Measurements from ENCODE around the gene IPPK.
"Not testable (repeated sequence)": the region's sequence is repeated elsewhere in the genome, so short reads cannot be mapped to it uniquely, and the experiment has no call there.

IPPK gene

DNA sequence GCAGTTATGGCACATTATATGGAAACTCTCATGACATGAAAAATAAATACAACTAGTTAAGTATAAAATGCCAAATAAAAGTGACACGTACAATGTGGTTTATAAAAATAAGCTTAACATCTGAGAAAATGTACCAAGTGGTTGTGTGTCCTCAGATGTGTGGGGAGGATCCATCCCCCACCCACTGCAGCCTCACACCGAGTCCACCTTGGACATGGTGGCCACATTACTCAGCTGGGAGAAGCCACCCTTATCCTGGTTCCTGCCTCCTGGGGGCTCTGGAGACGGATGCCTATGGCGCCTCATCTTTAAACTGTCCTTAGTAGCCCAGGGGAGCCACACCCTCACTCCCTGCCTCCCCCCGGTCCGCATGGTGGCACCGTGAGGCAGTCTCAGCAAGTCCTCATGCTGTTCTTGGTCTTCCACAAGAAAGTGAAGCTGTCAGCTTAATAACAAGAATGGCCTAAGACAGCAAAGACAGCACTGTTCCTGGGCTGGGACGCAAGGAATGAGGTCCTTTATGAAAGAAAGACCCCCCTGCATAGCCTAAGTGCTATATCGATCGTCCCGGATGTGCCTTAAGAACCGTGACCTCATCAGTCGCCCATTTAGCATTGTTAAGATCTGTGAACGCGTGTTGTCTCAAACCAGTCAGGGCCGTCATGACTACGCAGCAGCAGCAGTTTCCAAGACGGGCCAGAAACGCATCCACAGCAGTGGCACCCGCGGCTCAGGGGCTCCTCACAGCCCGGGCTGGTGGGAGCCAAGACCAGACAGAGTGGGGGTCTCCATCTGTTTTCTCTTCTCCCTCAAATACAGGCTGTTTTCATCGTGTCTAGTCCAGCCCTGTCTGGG lies 56.4 kb downstream of the IPPK start:
- DNase-seq (ENCODE audit: low read depth), result no peak

DNA sequence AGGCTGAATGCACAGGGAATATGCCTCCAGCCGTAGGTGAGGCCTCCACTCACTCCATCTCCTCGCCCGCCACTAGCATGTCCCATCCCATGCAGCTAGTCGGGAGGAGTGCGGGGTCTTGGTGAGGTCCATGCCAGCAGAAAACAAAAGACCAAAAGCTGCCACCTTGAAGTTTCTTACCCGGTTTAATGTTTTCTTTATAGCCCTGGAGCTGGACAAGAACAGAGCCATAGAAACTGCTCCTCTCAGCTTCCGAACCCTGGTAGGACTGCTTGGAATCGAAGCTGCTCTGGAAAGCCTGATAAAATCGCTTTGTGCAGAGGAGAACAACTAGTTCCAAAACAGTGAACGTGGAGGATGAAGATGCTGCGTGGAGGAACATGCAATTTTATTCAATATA lies 57.1 kb downstream of the IPPK start:
- DNase-seq (ENCODE audit: low read depth), result no peak

DNA sequence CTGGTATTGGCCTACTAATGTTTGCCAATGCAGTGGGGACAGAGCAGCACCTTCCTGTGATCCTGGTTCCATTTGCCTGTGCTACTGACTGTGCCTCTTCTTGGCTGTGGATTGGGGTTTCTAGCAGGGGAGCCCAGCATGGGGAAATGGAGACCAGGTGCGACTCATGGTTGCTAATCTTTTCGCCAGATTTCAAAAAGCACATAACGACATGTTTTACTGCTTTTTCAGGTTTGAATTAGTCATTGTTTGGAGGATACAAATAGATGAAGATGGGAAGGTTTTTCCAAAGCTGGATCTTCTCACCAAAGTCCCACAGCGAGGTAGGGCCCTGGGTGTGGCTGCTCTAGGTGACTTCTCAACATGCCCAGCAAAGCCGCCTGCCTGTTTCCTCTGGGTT lies 57.6 kb downstream of the IPPK start:
- no peak for DNase-seq (ENCODE audit: low read depth)

DNA sequence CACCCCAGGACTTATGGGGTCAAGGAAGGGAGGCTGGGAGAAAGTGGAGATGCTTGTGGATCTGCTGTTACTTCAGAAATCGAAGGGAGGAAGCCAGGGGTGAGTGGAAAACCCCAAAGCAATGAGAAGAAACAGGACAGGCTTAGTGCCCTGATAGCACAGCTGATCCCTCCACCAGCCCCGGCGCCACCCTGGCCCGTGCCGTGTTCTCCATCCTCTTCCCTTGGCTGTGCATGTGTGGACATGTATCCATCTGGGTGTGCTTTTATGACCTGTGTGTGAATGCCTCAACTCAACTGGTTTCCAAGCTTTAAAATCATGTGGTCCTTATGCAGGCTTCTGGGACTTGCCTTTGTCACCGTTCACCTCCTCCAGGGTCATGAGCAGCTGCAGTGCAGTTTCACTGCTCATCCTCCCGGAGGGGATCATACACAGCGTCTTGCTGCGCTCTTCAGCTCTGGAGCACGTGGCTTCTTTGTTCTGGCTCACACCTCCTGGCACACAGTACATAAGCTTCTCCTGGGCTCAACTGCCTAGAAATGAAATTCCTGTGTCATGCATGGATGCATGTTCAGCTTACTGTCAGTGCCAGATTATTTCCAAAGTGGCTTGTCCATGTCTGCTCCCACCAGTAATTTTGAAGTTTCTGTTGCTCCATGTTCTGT lies 58.2 kb downstream of the IPPK start:
- DNase-seq (ENCODE audit: low read depth), result no peak

DNA sequence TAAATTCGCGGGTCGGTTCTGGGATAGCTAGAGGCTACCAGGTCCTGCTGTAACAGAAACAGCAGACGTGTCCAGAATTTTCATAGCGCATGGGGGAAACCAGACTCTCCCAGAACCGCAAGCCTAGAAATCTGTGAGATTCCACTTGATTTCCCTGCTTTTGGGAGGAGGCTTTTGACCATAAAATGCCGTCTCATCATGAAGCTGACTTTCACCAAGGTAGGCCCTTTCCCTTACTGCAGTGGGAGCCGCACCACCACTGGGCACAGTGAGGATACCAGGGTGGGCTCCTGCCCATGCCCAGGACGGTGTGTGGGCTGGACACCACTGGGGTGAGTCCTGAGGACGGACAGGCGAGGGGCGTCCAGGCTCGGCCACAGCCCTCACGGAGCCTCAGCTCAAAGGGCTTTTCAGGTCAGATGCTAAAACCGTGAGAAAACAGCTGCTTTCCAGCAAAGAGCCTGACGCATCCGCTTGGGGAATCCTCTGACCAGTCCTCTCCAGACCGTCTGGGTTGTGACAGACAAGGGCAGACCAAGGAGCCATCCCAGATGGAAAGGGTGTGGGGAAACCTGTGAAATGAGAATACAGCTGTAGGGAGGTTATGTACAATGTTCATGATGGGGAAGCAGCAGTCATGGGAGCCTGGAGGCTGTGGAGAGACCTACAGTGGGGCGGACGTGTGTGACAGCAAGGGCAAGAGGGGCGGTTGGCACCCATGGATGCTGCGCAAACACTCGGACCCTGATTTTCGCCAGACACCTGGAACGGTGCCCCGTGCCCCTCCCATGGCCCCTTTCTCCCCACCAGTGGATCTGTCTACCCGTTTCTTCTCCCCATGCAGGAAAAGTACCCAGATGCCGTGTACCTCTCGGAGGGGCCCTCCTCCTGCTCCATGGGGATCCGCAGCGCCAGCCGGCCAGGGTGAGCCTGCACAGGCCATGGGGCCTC lies 59.2 kb downstream of the IPPK start:
- no peak for DNase-seq (ENCODE audit: low read depth)

DNA sequence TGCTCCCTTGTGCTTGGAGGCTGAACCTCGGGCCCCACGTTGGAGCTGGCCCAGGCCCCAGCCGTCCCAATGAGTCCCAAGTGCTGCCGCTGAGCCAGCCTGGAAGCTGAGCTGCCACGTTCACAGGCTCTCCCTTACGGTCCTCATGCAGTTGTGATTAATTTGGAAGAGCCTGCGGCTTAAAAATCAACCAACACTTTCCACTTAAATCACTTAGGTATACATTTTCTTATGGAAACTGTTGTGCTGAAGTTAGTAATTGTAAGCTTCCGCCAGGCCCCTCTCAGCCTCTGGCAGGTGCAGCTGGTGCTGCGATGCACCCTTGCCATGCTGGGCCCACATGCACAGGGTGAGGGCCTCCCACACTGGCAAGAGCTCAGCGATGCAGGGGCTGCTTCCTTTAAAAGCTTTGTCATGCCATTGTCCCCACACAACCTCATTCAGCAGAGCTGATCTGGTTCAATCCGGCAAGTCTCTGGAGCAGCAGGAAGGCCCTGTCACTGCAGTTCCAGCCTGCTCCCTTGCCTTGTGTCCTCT lies 61.0 kb downstream of the IPPK start:
- no peak for DNase-seq (ENCODE audit: low read depth)

DNA sequence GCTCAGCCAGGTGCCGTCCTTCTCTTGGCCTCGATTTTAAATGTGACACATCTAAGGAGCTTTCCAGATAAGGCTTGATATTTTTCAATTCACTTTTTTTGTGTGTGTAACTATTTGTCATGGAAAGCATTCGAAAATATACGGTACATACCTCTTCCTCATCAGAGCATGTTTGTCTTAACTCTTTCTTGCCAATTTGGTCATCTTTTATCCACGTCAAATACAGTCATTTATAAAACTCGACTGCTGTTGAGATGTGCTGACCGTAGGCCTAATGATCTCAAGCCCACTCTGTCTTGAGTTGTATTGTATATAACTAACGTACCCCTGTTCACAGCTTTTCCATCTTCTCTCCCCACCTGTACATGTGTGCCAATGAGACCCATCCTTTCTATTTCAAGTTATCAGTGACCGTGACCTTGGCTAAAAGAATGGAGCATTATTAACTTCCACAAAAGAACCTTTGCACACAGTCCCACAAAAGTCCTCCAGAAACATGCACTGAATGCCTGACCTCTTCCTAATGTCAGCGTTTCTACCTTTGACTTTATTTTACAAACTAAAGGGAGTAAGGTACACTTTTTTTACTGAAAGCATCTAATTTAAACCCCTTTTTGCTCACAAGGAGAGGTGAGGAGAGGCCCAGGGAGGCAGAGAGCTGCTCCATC lies 61.6 kb downstream of the IPPK start:
- DNase-seq (ENCODE audit: low read depth), result no peak

DNA sequence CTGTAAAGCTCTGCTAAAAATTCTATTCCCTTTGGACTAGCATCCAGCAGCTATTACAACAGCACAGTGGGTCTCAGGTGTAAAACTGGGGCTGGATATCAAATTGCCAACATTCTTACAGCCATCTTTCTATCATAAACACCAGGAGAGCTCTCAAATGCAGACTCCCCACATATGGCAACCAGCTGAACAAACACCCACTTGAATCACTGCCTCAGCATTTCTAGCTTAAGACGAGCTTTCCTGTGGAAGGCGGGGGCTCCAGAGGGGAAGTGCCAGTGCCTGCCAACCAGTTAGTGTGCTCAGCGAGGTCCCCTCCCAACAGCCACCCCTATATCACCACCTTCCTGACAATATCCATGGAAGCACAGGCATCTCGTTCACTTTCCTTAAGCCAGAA lies 62.2 kb downstream of the IPPK start:
- no peak for DNase-seq (ENCODE audit: low read depth)

DNA sequence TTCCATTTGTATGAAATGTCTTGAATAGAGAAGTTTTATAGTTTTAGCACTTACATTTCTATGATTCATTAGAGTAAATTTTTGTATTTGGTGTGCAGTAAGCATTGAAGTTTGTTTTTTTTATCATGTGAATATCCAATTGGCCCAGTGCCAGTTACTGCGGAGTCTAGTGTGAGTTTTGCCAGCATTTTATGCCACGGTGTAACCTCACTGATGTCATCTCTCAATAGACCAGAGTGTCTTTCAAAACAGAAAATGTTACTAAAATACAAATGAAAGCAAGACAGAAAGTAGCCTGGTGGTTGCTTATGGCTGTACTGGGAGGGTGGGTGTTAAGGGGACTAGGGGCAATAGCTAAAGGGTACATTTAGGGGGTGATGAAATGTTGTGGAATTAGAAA lies 62.8 kb downstream of the IPPK start:
- no peak for DNase-seq (ENCODE audit: low read depth)

DNA sequence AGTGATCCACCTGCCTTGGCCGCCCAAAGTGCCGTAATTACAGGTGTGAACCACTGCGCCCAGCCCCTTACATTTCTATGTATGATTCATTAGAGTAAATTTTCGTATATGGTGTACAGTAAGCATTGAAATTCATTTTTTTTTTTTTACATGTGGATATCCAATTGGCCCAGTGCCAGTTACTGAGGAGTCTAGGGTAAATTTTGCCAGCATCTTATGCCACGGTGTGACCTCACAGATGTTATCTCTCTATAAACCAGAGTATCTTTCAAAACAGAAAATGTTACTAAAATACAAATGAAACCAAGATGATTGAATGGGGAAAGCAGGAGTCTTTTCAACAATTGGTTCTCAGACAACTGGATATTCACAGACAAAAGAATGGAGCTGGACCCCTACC lies 64.7 kb downstream of the IPPK start:
- DNase-seq (ENCODE audit: low read depth), result no peak

DNA sequence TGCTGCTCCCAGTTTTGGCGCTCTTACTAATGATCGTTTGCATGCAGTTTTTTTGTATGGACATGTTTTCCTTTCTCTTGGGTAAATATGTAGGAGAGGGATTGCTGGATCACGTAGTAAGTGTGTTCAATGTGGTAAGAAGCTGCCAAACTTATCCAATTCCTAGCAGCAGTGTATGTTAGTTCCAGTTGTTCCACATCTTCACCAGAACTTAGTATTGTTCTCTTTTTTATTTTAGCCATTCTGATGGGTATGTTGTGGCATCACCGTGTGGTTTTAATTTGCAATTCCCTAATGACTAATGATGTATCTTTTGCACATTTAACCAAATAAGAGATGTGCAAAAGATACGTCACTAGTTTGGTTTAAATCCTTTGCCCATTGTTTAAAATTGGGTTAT lies 65.9 kb downstream of the IPPK start:
- DNase-seq (ENCODE audit: low read depth), result no peak

DNA sequence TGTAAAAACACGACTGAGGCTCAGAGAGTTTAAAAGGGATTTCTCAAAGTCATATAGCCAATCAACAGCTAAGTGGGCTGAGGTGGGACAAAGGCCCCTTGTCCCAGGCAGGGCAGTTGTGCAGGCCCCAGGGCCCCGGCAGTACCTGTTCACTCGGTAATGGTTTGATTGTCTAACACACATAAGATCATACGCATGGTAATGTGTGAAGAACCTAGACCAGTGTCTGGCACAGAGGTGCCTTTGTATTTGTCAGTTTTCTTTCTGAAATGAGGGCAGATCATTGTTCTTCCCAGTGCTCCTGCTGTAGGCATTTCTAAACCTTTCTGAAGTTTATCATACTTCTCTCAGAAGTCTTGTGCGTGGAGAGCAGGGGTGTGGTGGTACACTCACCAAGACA lies 66.8 kb downstream of the IPPK start:
- DNase-seq (ENCODE audit: low read depth), result no peak

DNA sequence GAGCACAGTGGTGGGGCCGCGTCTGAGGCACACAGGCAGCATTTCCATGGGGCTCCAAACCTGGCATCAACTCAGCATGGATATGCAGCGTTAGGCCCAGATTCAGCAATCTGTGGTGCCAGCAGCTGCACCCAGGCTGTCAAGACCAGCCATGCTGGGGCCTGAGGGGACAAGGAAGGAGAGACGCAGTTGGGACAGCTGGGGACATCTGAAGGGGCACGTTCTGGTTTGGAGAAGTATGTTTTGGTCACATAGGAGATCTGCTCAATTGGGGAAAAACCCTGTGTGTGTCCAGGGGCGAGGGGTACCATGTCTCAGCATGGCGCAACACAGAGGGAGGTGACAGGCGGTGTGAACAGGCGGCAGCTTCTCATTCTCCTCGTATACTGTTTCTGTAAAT lies 67.5 kb downstream of the IPPK start:
- DNase-seq (ENCODE audit: low read depth), result no peak

DNA sequence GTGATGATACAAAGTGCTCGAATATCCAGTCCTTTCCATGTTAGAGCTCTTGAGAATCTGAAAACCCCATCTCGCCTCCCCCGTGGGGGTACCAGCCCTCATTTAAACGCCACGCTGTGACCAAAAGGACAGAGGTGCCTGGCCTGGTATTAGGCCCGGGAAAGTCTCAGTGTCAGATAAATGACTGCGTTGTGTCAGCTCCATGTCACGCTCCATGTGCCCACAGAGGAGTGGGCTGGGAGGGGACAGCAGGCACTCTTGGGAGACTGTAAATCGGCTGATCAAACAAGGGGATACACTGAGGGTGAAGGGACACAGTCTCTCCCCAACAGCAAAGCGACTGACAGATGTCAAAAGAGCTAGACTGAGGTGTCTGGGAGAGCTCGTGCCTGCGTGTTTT lies 68.5 kb downstream of the IPPK start:
- DNase-seq (ENCODE audit: low read depth), result no peak

DNA sequence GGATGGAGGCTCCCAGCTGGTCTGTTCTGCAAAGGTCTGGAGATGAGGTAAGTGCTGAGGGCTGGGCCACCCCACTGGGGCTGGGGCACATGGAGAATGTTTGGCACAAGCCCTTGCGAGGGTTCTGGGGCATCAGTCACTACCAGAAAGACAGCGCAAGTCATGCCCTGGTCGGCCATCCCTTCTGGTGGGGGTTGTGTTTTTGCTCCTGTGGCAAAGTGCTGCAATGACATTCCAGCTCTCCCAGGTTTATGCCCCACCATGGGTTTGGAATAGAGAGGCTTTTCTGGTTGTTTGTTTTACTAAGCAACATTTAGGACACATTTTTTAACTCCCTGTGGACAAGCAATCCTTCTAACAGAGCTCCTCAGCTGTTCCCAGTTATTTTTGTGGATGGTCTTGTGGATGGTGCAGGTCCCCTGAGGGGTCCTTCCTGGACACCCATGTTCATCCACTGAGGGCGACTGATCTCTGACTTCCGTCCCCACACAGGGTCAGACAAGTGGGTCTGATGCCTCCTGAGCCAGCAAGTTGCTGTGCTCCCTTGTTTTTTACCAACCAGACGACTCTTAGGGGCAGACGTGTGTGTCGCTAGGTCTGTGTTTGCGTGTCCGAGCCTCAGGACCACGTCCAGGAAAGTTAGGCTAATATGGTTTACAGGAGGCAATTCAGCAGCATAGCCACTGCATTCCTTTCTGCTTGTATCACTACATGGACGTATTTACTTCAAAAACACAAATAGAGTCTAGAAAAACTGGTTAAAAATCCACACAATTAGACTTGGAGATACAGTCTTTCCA lies 69.3 kb downstream of the IPPK start:
- no peak for DNase-seq (ENCODE audit: low read depth)

DNA sequence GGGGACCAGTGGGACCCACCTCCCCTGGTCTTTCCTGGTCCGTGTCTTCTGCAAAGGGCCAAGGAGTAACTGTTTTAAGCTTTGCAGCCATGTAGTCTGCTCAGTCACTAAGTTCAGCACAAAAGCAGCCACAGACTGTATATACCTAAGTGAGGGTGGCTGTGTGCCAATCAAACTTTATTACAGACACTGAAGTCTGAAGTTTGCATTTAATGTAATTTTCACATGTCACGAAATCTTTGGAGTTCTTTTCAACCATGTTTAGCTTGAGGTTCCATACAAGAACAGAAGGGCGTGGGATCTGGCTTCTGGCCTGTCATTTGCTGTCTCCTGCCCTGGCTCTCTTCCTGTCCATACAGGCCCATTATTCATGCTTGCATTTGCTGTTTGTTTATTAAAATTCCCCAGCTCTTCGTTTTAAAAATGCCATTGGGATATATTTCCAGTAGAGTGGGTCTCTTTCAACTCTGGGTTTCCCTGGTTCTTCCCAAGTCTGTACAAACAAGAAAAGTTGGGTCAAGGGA lies 69.9 kb downstream of the IPPK start:
- DNase-seq (ENCODE audit: low read depth), result no peak

DNA sequence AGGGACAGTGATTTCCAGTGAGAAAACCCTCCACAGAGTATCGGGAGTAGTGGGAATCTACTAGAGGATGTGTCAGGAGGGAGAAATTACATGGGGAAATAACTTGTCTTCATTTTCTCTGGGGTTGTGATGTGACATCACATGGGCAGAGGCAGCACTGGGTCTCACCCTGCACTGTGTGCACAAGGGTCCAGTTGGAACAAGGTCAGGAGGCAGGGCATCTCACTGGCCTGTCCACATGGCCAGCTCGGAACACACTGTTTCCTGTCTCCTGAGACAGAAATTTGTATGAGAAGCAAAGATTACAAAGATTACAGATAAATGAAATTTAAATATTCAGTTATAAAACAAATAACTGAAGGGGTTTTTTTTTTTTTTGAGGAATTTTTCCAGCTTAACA lies 71.5 kb downstream of the IPPK start:
- no peak for DNase-seq (ENCODE audit: low read depth)

DNA sequence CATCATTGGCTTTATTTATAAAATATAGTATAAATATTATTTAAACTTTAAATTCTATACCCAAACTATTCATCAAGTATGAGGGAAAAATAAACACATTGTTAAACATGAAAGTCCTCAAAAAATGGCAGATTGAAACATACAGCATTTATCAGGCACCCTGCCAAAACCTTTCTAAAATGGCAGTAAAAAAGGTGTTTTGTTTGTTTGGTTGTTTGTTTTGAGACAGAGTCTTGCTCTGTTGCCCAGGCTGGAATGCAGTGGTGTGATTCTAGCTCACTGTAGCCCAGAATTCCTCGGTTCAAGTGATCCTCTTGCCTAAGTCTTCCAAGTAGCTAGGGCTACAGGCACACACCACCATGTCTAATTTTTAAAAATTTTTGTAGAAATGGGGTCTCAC lies 74.0 kb downstream of the IPPK start:
- DNase-seq (ENCODE audit: low read depth), result no peak

DNA sequence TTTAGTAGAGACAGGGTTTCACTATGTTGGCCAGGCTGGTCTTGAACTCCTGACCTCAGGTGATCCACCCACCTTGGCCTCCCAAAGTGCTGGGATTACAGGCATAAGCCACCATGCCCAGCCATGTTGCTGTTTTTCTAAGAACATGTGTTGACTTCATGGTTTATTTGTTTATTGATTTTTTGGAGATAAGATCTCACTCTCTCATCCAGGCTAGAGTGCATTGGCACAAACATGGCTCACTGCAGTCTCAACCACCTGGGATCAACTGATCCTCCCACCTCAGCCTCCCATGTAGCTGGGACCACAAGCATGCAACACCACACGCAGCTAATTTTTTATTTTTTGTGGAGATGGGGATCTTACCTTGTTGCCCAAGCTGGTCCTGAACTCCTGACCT lies 74.9 kb downstream of the IPPK start:
- DNase-seq (ENCODE audit: low read depth), result not testable (repeated sequence)

DNA sequence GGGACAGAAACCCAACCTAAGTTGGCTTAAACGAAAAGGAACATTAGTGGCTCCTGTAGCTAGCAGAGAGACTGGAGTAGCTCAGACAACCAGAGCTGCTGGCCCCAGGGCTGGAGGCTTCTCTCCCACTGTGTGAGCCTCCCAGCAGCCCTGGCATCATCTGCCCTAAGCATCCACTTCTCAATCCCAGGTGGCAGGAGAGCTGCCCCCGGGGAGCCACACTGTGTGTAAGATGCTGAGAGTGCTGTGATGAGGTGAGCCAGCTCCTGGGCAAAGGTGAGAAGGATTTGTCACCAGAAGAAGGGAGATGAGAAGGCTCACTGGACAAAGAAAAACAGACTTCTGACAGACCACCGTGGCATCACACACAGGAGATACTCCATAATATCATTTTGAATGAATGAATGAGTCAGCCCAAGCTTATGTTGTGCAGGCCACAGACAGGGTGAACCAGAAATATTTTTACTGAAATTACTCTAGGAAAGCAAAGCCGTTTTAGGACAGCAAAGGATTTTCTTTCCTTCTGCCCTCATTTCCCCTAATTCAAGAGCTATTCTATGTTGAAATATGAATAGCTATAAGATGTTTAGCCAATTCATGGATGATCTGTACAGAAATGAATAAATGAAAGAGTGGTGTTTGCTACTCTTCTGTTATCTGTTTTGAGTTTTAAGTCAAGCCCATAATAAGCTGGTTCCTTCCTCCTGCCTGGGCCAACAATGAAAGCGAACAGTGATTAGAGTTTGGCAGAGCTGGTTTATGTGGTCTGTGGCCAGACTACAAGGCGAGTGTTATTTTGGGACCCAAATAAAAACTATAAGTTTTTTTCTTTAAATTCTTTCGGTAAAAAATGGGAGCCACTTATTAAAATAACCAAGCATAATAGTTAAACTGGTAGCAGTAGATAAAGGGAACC lies 76.7 kb downstream of the IPPK start:
- no peak for DNase-seq (ENCODE audit: low read depth)
